GM12875 (cell line): ENCODE results near the gene CHTF18.
"Not testable (repeated sequence)": the region's sequence is repeated elsewhere in the genome, so short reads cannot be mapped to it uniquely, and the experiment has no call there.

Experiments
- H3K4me3 ChIP-seq: one replicate; pipeline ENCODE4 v1.5.1; 2011; ENCODE audit warnings: low read depth, low read length, control low read depth
- TF ChIP-seq, protein P1 (sequence below): IDR thresholded peaks from 2 replicates; pipeline ENCODE4 v1.5.1; 2011; ENCODE audit warnings: low read depth, mild to moderate bottlenecking, control low read depth, inconsistent platforms, low read length, moderate library complexity, borderline replicate concordance; ENCODE audit not compliant: insufficient read depth

The CHTF18 gene

DNA sequence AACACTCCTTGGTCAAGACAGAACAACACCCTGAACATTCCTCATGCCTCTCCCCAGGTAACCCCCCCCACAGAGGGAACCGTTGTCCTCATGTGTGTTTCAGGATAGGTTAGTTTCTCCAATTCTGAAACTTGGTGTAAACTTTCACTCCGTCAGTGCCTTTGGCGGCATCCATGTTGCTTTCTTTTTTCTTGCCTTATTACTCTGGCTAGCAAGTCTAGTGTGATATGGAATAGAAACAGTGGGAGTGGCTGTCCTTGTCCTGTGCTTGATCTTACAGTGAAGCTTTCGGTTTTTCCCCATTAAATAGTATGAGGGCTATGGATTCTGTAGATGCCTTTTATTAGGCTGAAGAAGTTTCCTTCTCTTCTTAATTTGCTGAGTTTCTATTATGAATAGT, 47.8 kb downstream of the CHTF18 start:
- TF ChIP-seq, protein P1, sequence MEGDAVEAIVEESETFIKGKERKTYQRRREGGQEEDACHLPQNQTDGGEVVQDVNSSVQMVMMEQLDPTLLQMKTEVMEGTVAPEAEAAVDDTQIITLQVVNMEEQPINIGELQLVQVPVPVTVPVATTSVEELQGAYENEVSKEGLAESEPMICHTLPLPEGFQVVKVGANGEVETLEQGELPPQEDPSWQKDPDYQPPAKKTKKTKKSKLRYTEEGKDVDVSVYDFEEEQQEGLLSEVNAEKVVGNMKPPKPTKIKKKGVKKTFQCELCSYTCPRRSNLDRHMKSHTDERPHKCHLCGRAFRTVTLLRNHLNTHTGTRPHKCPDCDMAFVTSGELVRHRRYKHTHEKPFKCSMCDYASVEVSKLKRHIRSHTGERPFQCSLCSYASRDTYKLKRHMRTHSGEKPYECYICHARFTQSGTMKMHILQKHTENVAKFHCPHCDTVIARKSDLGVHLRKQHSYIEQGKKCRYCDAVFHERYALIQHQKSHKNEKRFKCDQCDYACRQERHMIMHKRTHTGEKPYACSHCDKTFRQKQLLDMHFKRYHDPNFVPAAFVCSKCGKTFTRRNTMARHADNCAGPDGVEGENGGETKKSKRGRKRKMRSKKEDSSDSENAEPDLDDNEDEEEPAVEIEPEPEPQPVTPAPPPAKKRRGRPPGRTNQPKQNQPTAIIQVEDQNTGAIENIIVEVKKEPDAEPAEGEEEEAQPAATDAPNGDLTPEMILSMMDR = no peak
- H3K4me3 ChIP-seq = no peak overlapping the region

- H3K4me3 ChIP-seq = not testable (repeated sequence)
These were observed 48.4 kb downstream of the CHTF18 start for GRCh38 chr16:836822-837221.

DNA sequence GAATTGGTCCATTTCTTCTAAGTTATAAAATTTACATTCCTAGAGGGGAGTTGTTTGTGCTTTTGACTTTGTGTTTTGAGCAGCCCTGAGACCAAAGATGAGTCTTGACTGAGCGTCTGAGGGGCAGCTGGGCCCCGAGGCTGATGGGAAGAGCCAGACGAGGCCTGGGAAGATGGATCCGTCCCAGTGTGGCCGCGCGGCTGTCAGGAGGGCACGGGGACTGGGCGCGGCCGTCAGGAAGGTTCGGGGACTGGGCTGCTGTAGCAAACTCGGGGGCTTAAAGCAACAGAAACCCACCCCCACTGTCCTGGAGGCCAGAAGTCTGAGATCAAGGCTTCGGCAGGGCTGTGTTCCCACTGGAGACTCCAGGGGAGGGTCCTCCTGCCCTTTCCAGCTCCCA, 50.3 kb downstream of the CHTF18 start:
- TF ChIP-seq, protein P1 = no peak
- no peak overlapping the region for H3K4me3 ChIP-seq

DNA sequence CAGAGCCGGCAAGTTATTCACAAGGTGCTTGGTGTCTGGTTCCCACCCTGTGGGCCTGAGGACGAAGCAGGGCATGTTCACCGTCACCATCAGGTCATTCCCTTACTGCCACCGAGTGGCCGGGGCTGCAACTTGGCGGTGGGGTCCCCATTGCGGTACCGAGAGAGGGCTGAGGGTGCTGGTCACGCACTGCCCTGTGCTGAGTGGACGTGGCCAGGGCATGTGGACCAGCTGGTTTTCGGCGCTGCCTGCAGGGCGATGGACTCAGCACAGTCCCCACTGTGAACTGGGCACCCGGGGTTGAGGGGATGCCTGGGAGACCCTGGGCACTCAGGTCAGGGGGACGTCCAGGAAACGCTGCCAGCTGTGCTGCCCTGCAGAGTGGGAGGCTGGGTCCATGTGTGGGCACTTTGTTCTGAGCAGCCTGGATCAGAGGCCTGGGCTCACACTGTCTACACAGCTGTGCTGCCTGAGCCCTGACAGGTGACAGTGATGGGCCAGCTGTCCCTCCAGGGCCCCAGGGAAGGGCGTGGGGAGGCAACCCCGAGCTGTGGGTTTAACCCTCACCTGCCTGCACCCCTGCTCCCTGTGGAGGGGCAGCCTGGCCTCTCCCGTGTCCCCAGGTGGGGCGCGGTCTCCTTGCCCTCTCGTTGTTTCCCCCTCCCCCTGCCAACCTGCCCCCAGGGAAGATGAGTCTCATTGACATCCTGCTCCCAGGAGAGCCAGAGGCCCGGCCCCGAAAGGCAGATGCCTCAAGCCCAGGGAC, 51.4 kb downstream of the CHTF18 start:
- no peak overlapping the region for H3K4me3 ChIP-seq
- TF ChIP-seq, protein P1 = no peak

GRCh38 chr16:840561-841454, 52.4 kb downstream of the CHTF18 start:
- TF ChIP-seq, protein P1 = no peak
- no peak overlapping the region for H3K4me3 ChIP-seq

- H3K4me3 ChIP-seq = no peak overlapping the region
- TF ChIP-seq, protein P1 = no peak
These were observed 53.1 kb downstream of the CHTF18 start for GRCh38 chr16:841455-842060.

DNA sequence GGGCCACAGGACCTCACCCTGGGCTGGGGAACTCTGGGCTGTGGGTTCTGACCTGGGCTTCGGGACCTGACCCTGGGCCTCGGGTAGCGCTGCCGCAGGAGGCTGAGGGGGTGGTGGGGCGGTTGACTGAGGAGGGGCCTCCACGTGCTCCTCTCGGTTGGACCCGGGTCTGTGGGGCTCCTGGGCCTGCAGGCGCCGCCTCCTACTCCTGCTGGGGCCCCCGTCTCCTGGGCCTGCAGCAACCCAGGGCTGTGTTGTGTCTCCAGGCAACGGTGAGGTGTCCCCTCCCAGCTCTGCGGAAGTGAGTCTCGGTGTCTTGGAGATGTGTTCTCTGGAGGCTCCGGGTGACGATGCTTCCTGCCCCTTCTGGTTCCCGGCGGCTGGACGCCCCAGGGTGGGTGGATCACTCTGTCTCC, 53.6 kb downstream of the CHTF18 start:
- TF ChIP-seq, protein P1 = no peak
- H3K4me3 ChIP-seq = no peak overlapping the region
